ENCODE data around the gene CDR2L.
"Not testable (repeated sequence)": the region's sequence is repeated elsewhere in the genome, so short reads cannot be mapped to it uniquely, and the experiment has no call there.

Gene CDR2L

GRCh38 chr17:74981979-74982662 is 5.3 kb upstream of the CDR2L start:
- DNase-seq: peak in 1 of 2 donors; percentile 15

GRCh38 chr17:74982663-74983313 is 4.6 kb upstream of the CDR2L start:
- DNase-seq: not testable (repeated sequence)

- no peak for DNase-seq
Measured at GRCh38 chr17:74986206-74986576, 1.2 kb upstream of the CDR2L start.

GRCh38 chr17:74987909-74988711 is 678 bp downstream of the CDR2L start:
- DNase-seq: peak; percentile 22 to 48

- DNase-seq: no peak
Measured at GRCh38 chr17:74990581-74991105, 3.2 kb downstream of the CDR2L start.

GRCh38 chr17:74992223-74992622 is 4.8 kb downstream of the CDR2L start:
- no peak for DNase-seq

GRCh38 chr17:74994440-74994839 is 7.0 kb downstream of the CDR2L start:
- DNase-seq: peak in 1 of 2 donors; percentile 15

- DNase-seq: no peak
Measured at GRCh38 chr17:74995847-74996246, 8.4 kb downstream of the CDR2L start.

- no peak for DNase-seq
Measured at GRCh38 chr17:74998783-74999182, 11.4 kb downstream of the CDR2L start.

GRCh38 chr17:74999523-74999922 is 12.1 kb downstream of the CDR2L start:
- DNase-seq: no peak

- DNase-seq: peak; percentile 69 to 70
Measured at GRCh38 chr17:75001915-75002843, 14.7 kb downstream of the CDR2L start.

GRCh38 chr17:75003070-75003956 is 15.9 kb downstream of the CDR2L start:
- no peak for DNase-seq

GRCh38 chr17:75003957-75004355 is 16.5 kb downstream of the CDR2L start:
- no peak for DNase-seq

- no peak for DNase-seq
Measured at GRCh38 chr17:75004371-75004770, 16.9 kb downstream of the CDR2L start.

GRCh38 chr17:75005291-75005690 is 17.9 kb downstream of the CDR2L start:
- no peak for DNase-seq

GRCh38 chr17:75006084-75006483 is 18.7 kb downstream of the CDR2L start:
- DNase-seq: not testable (repeated sequence)

- DNase-seq: peak; percentile 68 to 81
Measured at GRCh38 chr17:75006653-75007052, 19.2 kb downstream of the CDR2L start.

GRCh38 chr17:75008373-75008772 is 20.9 kb downstream of the CDR2L start:
- no peak for DNase-seq

GRCh38 chr17:75009139-75009724 is 21.8 kb downstream of the CDR2L start:
- DNase-seq: no peak

- DNase-seq: peak in 1 of 2 donors; percentile 26
Measured at GRCh38 chr17:75010683-75011400, 23.4 kb downstream of the CDR2L start.
